IMR-90 (cell line): Measurements from ENCODE around the gene HERC3. TPM values are rescaled to one million over a fixed set of nuclear protein-coding genes. Genes with fewer than 3 reads are reported as not detected.

Experiments
- ATAC-seq: fragments of 200-7000 bp; cut with Tn5 transposase; 2 replicates; pipeline ENCODE4 v1.9.1; 2020; ENCODE audit warnings: low read depth, mild to moderate bottlenecking, moderate library complexity
- BruUV-seq: library from RNA; stranded (reverse); fragments of 400-500 nt; replicated peaks from 2 replicates; lab custom pipeline; 2021; lab: Mats Ljungman, UMichigan
- CTCF ChIA-PET: fragments of 300-600 bp; formaldehyde crosslinking; extraction: SDS; loops from one replicate; lab custom pipeline; 2021; ENCODE audit warnings: antibody characterized with exemption; lab: Yijun Ruan, JAX
- POLR2A ChIA-PET: fragments of 300-600 bp; sonication (Branson Sonifier 250); formaldehyde crosslinking; loops from one replicate; lab custom pipeline; 2022; ENCODE audit warnings: antibody characterized with exemption; ENCODE audit not compliant: unreplicated experiment; lab: Charles Lee
- DNase-seq: peaks from one replicate; pipeline ENCODE4 v3.0.0; 2013
- H2AFZ ChIP-seq: replicated peaks from 2 replicates; pipeline ENCODE3; 2013; ENCODE audit warnings: low read length, mild to moderate bottlenecking; ENCODE audit not compliant: poor library complexity
- H2AK5ac ChIP-seq: 2 replicates; pipeline ENCODE4 v1.6.1; 2013; ENCODE audit warnings: low read depth, low read length, inconsistent platforms
- H2AK9ac ChIP-seq: replicated peaks from 2 replicates; pipeline ENCODE3; 2013; ENCODE audit warnings: mild to moderate bottlenecking, low read depth, low read length, moderate library complexity; ENCODE audit not compliant: poor library complexity
- H2BK120ac ChIP-seq: 2 replicates; pipeline ENCODE4 v1.6.1; 2013; ENCODE audit warnings: low read depth, low read length, inconsistent platforms
- H2BK15ac ChIP-seq: 3 replicates; pipeline ENCODE4 v1.6.1; 2013; ENCODE audit warnings: low read depth, low read length, inconsistent platforms
- H2BK20ac ChIP-seq: 2 replicates; pipeline ENCODE4 v1.6.1; 2013; ENCODE audit warnings: low read depth, mild to moderate bottlenecking, inconsistent platforms, low read length, moderate library complexity
- H2BK5ac ChIP-seq: 2 replicates; pipeline ENCODE4 v1.6.1; 2013; ENCODE audit warnings: mild to moderate bottlenecking, low read depth, low read length, inconsistent platforms; ENCODE audit not compliant: poor library complexity, severe bottlenecking
- H3K14ac ChIP-seq: replicated peaks from 2 replicates; pipeline ENCODE4 v1.6.1; 2013; ENCODE audit warnings: low read depth, low read length, inconsistent platforms
- H3K18ac ChIP-seq: 2 replicates; pipeline ENCODE4 v1.6.1; 2013; ENCODE audit warnings: low read depth, low read length, control low read depth
- H3K23ac ChIP-seq: 2 replicates; pipeline ENCODE4 v1.6.1; 2013; ENCODE audit warnings: low read depth, low read length, inconsistent platforms
- H3K27ac ChIP-seq: 2 replicates; pipeline ENCODE4 v1.5.1; 2013; ENCODE audit warnings: mild to moderate bottlenecking, control low read depth, low read length; ENCODE audit not compliant: insufficient read depth
- H3K27me3 ChIP-seq: 2 replicates; pipeline ENCODE4 v1.6.1; 2013; ENCODE audit warnings: low read length; ENCODE audit not compliant: control insufficient read depth, insufficient read depth
- H3K36me3 ChIP-seq: 2 replicates; pipeline ENCODE4 v1.6.1; 2013; ENCODE audit warnings: low read length, mixed read lengths; ENCODE audit not compliant: control insufficient read depth, insufficient read depth
- H3K4ac ChIP-seq: 2 replicates; pipeline ENCODE4 v1.6.1; 2013; ENCODE audit warnings: low read depth, low read length, inconsistent platforms
- H3K4me1 ChIP-seq: 2 replicates; pipeline ENCODE4 v1.6.1; 2013; ENCODE audit warnings: low read length, mixed read lengths; ENCODE audit not compliant: control insufficient read depth, insufficient read depth
- H3K4me2 ChIP-seq: 2 replicates; pipeline ENCODE4 v1.6.1; 2013; ENCODE audit warnings: low read depth, mild to moderate bottlenecking, control low read depth, low read length, moderate library complexity
- H3K4me3 ChIP-seq: 2 replicates; pipeline ENCODE4 v1.5.1; 2013; ENCODE audit warnings: low read depth, mild to moderate bottlenecking, control low read depth, low read length, moderate library complexity; ENCODE audit not compliant: insufficient read depth
- H3K56ac ChIP-seq: 2 replicates; pipeline ENCODE4 v1.6.1; 2013; ENCODE audit warnings: low read length, inconsistent platforms; ENCODE audit not compliant: insufficient read depth; ENCODE audit errors: extremely low read depth
- H3K79me1 ChIP-seq, 2 experiments: 2 replicates each; pipeline ENCODE4 v1.6.1; 2013; ENCODE audit warnings: low read length in 2 of 2, inconsistent platforms in 1 of 2, low read depth in 1 of 2
- H3K9ac ChIP-seq: 2 replicates; pipeline ENCODE4 v1.6.1; 2013; ENCODE audit warnings: low read depth, low read length, control low read depth
- H3K9me1 ChIP-seq: 2 replicates; pipeline ENCODE4 v1.6.1; 2013; ENCODE audit warnings: low read length, inconsistent platforms; ENCODE audit not compliant: insufficient read depth
- H3K9me3 ChIP-seq: 2 replicates; pipeline ENCODE4 v1.6.1; 2013; ENCODE audit warnings: low read length; ENCODE audit not compliant: control insufficient read depth, insufficient read depth
- H4K20me1 ChIP-seq: 2 replicates; pipeline ENCODE4 v1.6.1; 2013; ENCODE audit warnings: low read length, inconsistent platforms; ENCODE audit not compliant: insufficient read depth
- H4K5ac ChIP-seq: 2 replicates; pipeline ENCODE4 v1.6.1; 2013; ENCODE audit warnings: mild to moderate bottlenecking, low read depth, low read length, control low read depth
- H4K8ac ChIP-seq, 2 experiments: 2 replicates each; pipeline ENCODE4 v1.6.1; 2013; ENCODE audit warnings: low read depth in 2 of 2, low read length in 2 of 2, control low read depth in 1 of 2, inconsistent platforms in 1 of 2
- H4K91ac ChIP-seq: 2 replicates; pipeline ENCODE4 v1.6.1; 2013; ENCODE audit warnings: low read depth, low read length, inconsistent platforms; ENCODE audit not compliant: insufficient read depth
- CEBPB ChIP-seq: IDR thresholded peaks from 2 replicates; pipeline ENCODE4 v1.6.1; 2012; ENCODE audit warnings: low read depth, low read length, improper control_type of control experiment
- CHD1 ChIP-seq: IDR thresholded peaks from 2 replicates; pipeline ENCODE4 v1.6.1; 2012; ENCODE audit warnings: low read depth, low read length, improper control_type of control experiment
- RAD21 ChIP-seq: IDR thresholded peaks from 2 replicates; pipeline ENCODE4 v1.6.1; 2012; ENCODE audit warnings: low read length, improper control_type of control experiment
- RCOR1 ChIP-seq: IDR thresholded peaks from 2 replicates; pipeline ENCODE4 v1.6.1; 2012; ENCODE audit warnings: mild to moderate bottlenecking, low read length, improper control_type of control experiment; ENCODE audit not compliant: insufficient replicate concordance
- WGBS, 2 experiments: methylation state at CpG; one replicate each; pipeline versions ENCODE4 v1.1.5 to v1.1.7; 2013; ENCODE audit warnings: missing lambda C conversion rate in 2 of 2; ENCODE audit not compliant: insufficient read length in 1 of 2; ENCODE audit errors: extremely low coverage in 2 of 2; 5-methylcytosine and 5-hydroxymethylcytosine counted together
- dilution Hi-C: fragments of 300-500 bp; cut with HindIII; formaldehyde crosslinking; loops from one replicate; pipeline ENCODE4 v1.14.3; 2018; ENCODE audit warnings: low sequenced_read_pairs; ENCODE audit not compliant: unreplicated experiment
- in situ Hi-C: fragments of 300-500 bp; cut with MboI; formaldehyde crosslinking; loops from 3 replicates; pipeline ENCODE4 v1.14.3; 2019; ENCODE audit warnings: low sequenced_read_pairs, inconsistent platforms, mixed read lengths
- intact Hi-C: fragments of 100-400 bp; cut with micrococcal nuclease; formaldehyde crosslinking; loops from 2 replicates; pipeline ENCODE4 v1.10.0; 2022
- polyA plus RNA-seq, 3 experiments: library from polyadenylated mRNA; depleted of rRNA; stranded (reverse); fragments of >200 nt; gene quantifications; 2 replicates each; pipeline ENCODE4 v1.2.3, GENCODE V29; 2012; ENCODE audit warnings: low replicate concordance in 1 of 3
- total RNA-seq: library from RNA; depleted of rRNA; stranded (reverse); fragments of >200 nt; gene quantifications from 2 replicates; pipeline ENCODE4 v1.2.3, GENCODE V29; 2012

Gene HERC3
- total and polyA plus RNA-seq, 2 of the 4 experiments (the other 2 are of a cell fraction): 8.9 to 9.5 TPM

DNA sequence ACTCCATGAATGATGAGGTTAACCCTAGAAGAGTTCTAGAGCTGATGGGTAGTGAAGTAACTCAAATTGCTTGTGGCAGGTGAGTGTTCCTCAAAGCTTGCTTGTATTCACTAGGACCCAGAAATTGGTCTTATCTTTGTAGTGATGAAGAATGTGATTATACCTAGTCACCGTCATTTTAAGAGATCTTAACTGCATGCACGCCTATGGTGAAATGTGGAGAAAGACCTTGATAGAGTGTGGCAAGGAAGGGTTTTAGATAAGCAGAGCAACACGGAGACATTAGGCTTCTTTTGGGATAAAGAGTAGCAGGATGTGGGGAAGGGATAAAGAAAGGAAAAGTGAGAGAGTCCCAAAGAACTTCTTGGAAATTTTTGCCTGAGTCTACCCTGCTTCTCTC, 62.9 kb downstream of the HERC3 start:
- Histone ChIP-seq H3K9me3 (no peaks in the 10 kb centered on the region), H2AK5ac (no peak overlapping the region), H2BK15ac (no peak overlapping the region), H3K14ac (no peak overlapping the region), H4K5ac (no peak overlapping the region), H3K4me3 (no peak overlapping the region), H4K8ac (no peak overlapping the region), H3K4me1 (peaks cover 3% of the 10 kb centered on the region), H2BK20ac (no peak overlapping the region), H3K9me1 (peaks cover 8% of the 10 kb centered on the region; the same call in 1 of the 2 replicates), H2BK120ac (no peak overlapping the region), H4K20me1 (no peaks in the 10 kb centered on the region), H3K36me3 (peaks cover 4% of the 10 kb centered on the region), H3K9ac (no peak overlapping the region), H2AFZ (no peak overlapping the region), H3K56ac (no peak overlapping the region), H2BK5ac (no peak overlapping the region), H3K27ac (no peak overlapping the region), H3K23ac (no peak overlapping the region), H3K4ac (no peak overlapping the region), H3K4me2 (no peak overlapping the region), H3K18ac (no peak overlapping the region), H3K27me3 (no peaks in the 10 kb centered on the region), H4K91ac (no peak overlapping the region), H3K79me1 (peaks cover 0 to 14% of the 10 kb centered on the region in 2 experiments; a peak in 2 of 4 replicates), H2AK9ac (no peak overlapping the region)
- no peak for DNase-seq
- TF ChIP-seq RAD21: no peak
- TF ChIP-seq RCOR1: no peak
- TF ChIP-seq CHD1: no peak
- TF ChIP-seq CEBPB: no peak
- no TSS peak for BruUV-seq
- dilution Hi-C loops: no loop called here
- intact Hi-C loops: no loop called here
- CTCF ChIA-PET: no interaction called here
- POLR2A ChIA-PET: no interaction called here
- no CpG with 5 or more reads among the region's 3 CpGs for WGBS, 2 experiments
- ATAC-seq: no peak
- in situ Hi-C loops: loop anchor here (5.0 kb wide), 1 partner anchor 118 kb away; no protein-coding TSS in a partner anchor
